ENCODE measurements around the gene RABL6. TPM values are rescaled to one million over a fixed set of nuclear protein-coding genes. Genes with fewer than 3 reads are reported as not detected.

Gene RABL6
- total RNA-seq, 6 experiments from 2014 or later = 77.8 to 87.7 (median 84.0) TPM

GRCh38 chr9:136847088-136847825 is 39.5 kb downstream of the RABL6 start:
- H3K27me3 Mint-ChIP-seq (ENCODE audit: insufficient read depth) = peaks cover 32% of the 10 kb centered on the region
- DNase-seq = no peak
- H3K9me3 Mint-ChIP-seq = no peaks in the 10 kb centered on the region; the same call in 1 of the 2 replicates
- peak overlapping the region; percentile 70 for H3K27ac Mint-ChIP-seq
- TF ChIP-seq, protein P1, sequence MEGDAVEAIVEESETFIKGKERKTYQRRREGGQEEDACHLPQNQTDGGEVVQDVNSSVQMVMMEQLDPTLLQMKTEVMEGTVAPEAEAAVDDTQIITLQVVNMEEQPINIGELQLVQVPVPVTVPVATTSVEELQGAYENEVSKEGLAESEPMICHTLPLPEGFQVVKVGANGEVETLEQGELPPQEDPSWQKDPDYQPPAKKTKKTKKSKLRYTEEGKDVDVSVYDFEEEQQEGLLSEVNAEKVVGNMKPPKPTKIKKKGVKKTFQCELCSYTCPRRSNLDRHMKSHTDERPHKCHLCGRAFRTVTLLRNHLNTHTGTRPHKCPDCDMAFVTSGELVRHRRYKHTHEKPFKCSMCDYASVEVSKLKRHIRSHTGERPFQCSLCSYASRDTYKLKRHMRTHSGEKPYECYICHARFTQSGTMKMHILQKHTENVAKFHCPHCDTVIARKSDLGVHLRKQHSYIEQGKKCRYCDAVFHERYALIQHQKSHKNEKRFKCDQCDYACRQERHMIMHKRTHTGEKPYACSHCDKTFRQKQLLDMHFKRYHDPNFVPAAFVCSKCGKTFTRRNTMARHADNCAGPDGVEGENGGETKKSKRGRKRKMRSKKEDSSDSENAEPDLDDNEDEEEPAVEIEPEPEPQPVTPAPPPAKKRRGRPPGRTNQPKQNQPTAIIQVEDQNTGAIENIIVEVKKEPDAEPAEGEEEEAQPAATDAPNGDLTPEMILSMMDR (IDR thresholded peaks at IDR 0.05) = no peak
- no peaks in the 10 kb centered on the region for H3K36me3 Mint-ChIP-seq (ENCODE audit: low read depth)
- H3K4me3 Mint-ChIP-seq = peak overlapping the region; percentile 96
- H3K4me1 Mint-ChIP-seq (ENCODE audit: low read depth) = peaks cover 10% of the 10 kb centered on the region; the same call in 1 of the 2 replicates

DNA sequence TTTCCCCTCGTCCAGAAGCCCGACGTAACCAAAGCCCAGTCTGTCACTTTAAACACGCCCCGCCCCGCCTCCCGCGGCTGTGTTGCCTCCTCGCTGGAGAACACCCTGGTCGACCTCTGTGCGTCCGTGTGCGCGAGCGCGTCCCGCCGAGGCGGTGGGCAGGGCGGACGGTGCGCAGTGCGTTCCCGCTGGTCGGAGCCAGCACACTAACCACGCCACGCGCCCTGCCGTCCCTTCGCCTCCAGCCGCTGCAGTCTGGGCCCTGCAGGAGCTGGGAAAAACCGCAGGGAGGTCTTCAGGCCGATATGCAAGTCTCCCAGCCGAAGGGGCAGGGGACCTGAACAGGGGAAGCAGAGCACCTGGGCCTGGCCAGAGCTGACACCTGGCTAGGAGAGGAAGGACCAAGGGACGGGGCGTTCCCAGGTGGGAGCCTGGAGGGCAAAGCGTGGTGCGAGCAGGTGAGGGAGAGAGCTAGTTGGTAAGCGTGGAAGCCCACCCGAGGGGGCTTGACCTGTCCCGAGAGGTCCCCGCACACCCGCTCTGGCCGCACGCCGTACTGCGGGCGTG is 40.2 kb downstream of the RABL6 start:
- Mint-ChIP-seq H3K27ac (peak overlapping the region; percentile 70), H3K4me3 (peak overlapping the region; percentile 96), H3K9me3 (no peaks in the 10 kb centered on the region; the same call in 1 of the 2 replicates), H3K27me3 (ENCODE audit: insufficient read depth) (peaks cover 31% of the 10 kb centered on the region), H3K4me1 (ENCODE audit: low read depth) (peaks cover 9% of the 10 kb centered on the region; the same call in 1 of the 2 replicates), H3K36me3 (ENCODE audit: low read depth) (no peaks in the 10 kb centered on the region)
- peak; percentile 68 for DNase-seq
- TF ChIP-seq, protein P1 (IDR thresholded peaks at IDR 0.05) = no peak

- peaks cover 29% of the 10 kb centered on the region for H3K27me3 Mint-ChIP-seq (ENCODE audit: insufficient read depth)
- H3K27ac Mint-ChIP-seq = peak overlapping the region; percentile 88
- no peaks in the 10 kb centered on the region; the same call in 1 of the 2 replicates for H3K9me3 Mint-ChIP-seq
- peaks cover 9% of the 10 kb centered on the region; the same call in 1 of the 2 replicates for H3K4me1 Mint-ChIP-seq (ENCODE audit: low read depth)
- H3K4me3 Mint-ChIP-seq = peak overlapping the region; percentile 96
- DNase-seq = peak; percentile 33
- TF ChIP-seq, protein P1 (IDR thresholded peaks at IDR 0.05) = no peak
- no peaks in the 10 kb centered on the region for H3K36me3 Mint-ChIP-seq (ENCODE audit: low read depth)
Measured at GRCh38 chr9:136848393-136849037, 40.8 kb downstream of the RABL6 start.

DNA sequence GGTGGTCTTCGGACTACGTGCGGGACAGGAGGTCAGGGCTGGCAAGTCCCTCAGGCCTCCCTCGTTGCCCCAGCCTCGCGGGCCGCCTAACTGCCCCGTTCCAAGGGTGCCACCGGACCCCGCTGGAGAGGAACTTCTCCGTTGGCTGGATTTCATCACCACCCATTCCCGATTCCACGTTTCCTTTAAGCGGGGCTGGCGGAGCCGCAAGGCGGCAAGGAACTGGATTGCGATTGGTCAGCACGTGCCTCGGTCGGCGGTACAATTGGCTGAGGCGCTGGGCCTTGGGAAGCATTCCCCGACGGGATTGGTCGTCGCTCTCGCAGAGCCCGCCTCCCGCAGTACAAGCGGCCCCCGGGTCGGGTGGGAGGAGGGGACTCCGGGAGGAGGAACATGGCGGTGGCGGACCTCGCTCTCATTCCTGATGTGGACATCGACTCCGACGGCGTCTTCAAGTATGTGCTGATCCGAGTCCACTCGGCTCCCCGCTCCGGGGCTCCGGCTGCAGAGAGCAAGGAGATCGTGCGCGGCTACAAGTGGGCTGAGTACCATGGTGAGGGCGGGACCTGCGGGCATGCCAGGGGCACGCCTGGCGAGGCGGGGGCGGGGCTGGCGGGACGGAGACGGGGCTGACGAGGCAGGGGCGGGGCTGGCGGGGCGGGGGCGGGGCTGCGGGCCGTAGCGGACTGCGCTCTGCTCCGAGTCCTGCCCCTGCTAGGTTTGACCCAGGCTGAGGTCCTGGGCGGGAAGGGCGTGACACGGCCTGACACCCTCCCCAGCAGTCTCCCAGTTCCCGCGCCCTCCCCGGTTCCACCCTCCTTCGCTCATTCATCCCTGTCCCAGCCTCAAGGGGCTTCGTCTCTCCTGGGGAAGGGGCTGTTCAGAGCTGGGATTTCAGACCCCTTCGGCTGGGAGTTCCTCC is 41.6 kb downstream of the RABL6 start, which contains the start of gene PHPT1:
TSS of gene PHPT1 (plus strand) at position 372 of the 922 bp plus-strand sequence. CDS start at position 394, 22 bp downstream.
- no peaks in the 10 kb centered on the region for H3K36me3 Mint-ChIP-seq (ENCODE audit: low read depth)
- peak; percentile 98 for DNase-seq
- H3K27me3 Mint-ChIP-seq (ENCODE audit: insufficient read depth) = peaks cover 29% of the 10 kb centered on the region
- H3K4me3 Mint-ChIP-seq = peak within 1 kb of the TSS; percentile 96
- H3K9me3 Mint-ChIP-seq = no peaks in the 10 kb centered on the region; the same call in 1 of the 2 replicates
- TF ChIP-seq, protein P1 (IDR thresholded peaks at IDR 0.05) = no peak
- peaks cover 9% of the 10 kb centered on the region; the same call in 1 of the 2 replicates for H3K4me1 Mint-ChIP-seq (ENCODE audit: low read depth)
- H3K27ac Mint-ChIP-seq = peak within 1 kb of the TSS; percentile 88
